ENCODE results near the gene LENEP.

GRCh38 chr1:154951901-154952657 is 41.3 kb upstream of the LENEP start:
- TF ChIP-seq EZH2 (IDR thresholded peaks at IDR 0.05; ENCODE audit: insufficient read depth, poor library complexity, severe bottlenecking): no peak
- no peak for TF ChIP-seq EZH2phosphoT487 (IDR thresholded peaks at IDR 0.05; ENCODE audit: insufficient read depth, low read depth)

Data from GM23248 (cell line).